Aorta (tissue), 5 donors: ENCODE measurements around the gene EMD. TPM values are rescaled to one million over a fixed set of nuclear protein-coding genes. Genes with fewer than 3 reads are reported as not detected.

Experiments used
- ATAC-seq: fragments of 200-7000 bp; cut with Tn5 transposase; one replicate; pipeline ENCODE4 v1.9.1; 2022; ENCODE audit warnings: moderate library complexity; ENCODE audit not compliant: low FRiP score
- DNase-seq, 2 donors: peaks; one replicate each; pipeline ENCODE4 v3.0.0-alpha.2; 2020
- H3K27ac ChIP-seq, 2 donors: one replicate each; pipeline ENCODE4 v1.5.1; 2013; ENCODE audit warnings: low read length in 2 of 2, mild to moderate bottlenecking in 2 of 2, moderate library complexity in 2 of 2, control low read depth in 1 of 2, inconsistent platforms in 1 of 2, low read depth in 1 of 2
- H3K27me3 ChIP-seq, 2 donors: one replicate each; pipeline ENCODE4 v1.6.1; 2013; ENCODE audit warnings: control low read depth in 1 of 2, low read length in 1 of 2, mild to moderate bottlenecking in 1 of 2, moderate library complexity in 1 of 2; ENCODE audit not compliant: insufficient read depth in 2 of 2, control insufficient read depth in 1 of 2
- H3K36me3 ChIP-seq, 2 donors: one replicate each; pipeline ENCODE4 v1.6.1; 2013; ENCODE audit warnings: control low read depth in 1 of 2, low read length in 1 of 2, mild to moderate bottlenecking in 1 of 2; ENCODE audit not compliant: insufficient read depth in 2 of 2, control insufficient read depth in 1 of 2
- H3K4me1 ChIP-seq, 2 donors: one replicate each; pipeline ENCODE4 v1.6.1; 2013; ENCODE audit warnings: low read length in 2 of 2, control low read depth in 1 of 2, mild to moderate bottlenecking in 1 of 2, moderate library complexity in 1 of 2; ENCODE audit not compliant: insufficient read depth in 2 of 2, control insufficient read depth in 1 of 2
- H3K4me3 ChIP-seq, 2 donors: one replicate each; pipeline ENCODE4 v1.5.1; 2013; ENCODE audit warnings: low read length in 2 of 2, control low read depth in 1 of 2, mild to moderate bottlenecking in 1 of 2
- H3K9me3 ChIP-seq: one replicate; pipeline ENCODE4 v1.6.1; 2013; ENCODE audit warnings: mild to moderate bottlenecking, low read length; ENCODE audit not compliant: control insufficient read depth
- WGBS, 2 donors: extraction: QIAGEN DNeasy Blood & Tissue Kit; methylation state at CpG; one replicate each; pipeline ENCODE4 v1.1.7; 2013; 5-methylcytosine and 5-hydroxymethylcytosine counted together
- intact Hi-C, 2 donors: fragments of 100-400 bp; cut with DNase I; formaldehyde crosslinking; loops; one replicate each; pipeline versions ENCODE4 v1.14.2 to v1.15.0; 2022
- polyA plus RNA-seq, 2 donors: library from polyadenylated mRNA; stranded (reverse); fragments of 200-250 nt; gene quantifications; one replicate each; pipeline ENCODE4 v1.2.3, GENCODE V29; 2013
- total RNA-seq, 2 donors: library from RNA; stranded (reverse); fragmentation: NEBNext Ultra II Directional; extraction: Animal tissue kit (Norgen Biotek cat#: 25700); gene quantifications; one replicate each; pipeline ENCODE4 v1.2.1, GENCODE V29; 2021
- donor health status: healthy with polysubstance abuse.
- donor health status: Bipolar disorder and iron deficiency.
- donor health status: DM: no; HTN: no; CAD: no.
- donor health status: DM: no; HTN: no; CAD: no.
- donor health status: DM: yes; HTN: yes; CAD: no.

Gene EMD
- total and polyA plus RNA-seq, 4 donors, result 49.9 to 157 (median 85.4) TPM

GRCh38 chrX:154412468-154412867 is 33.4 kb downstream of the EMD start:
- intact Hi-C loops, result no loop called here
- H3K36me3 ChIP-seq, result no peaks in the 10 kb centered on the region
- 22 to 50% methylated on average over 4 of the region's 4 CpGs for WGBS, 2 donors
- H3K27me3 ChIP-seq, result no peaks in the 10 kb centered on the region
- no peak overlapping the region for H3K4me3 ChIP-seq
- no peaks in the 10 kb centered on the region for H3K9me3 ChIP-seq
- peak in 1 of 2 donors; percentile 62 for DNase-seq
- no peak for ATAC-seq
- H3K27ac ChIP-seq, result peak overlapping the region in 1 of 2 donors; percentile 62
- no peaks in the 10 kb centered on the region for H3K4me1 ChIP-seq

GRCh38 chrX:154413142-154413541 is 34.0 kb downstream of the EMD start:
- DNase-seq (no peak), ATAC-seq (no peak)
- no peaks in the 10 kb centered on the region for H3K4me1 ChIP-seq
- no peaks in the 10 kb centered on the region for H3K27me3 ChIP-seq
- 75 to 78% methylated on average over 8 of the region's 8 CpGs for WGBS, 2 donors
- no peaks in the 10 kb centered on the region for H3K36me3 ChIP-seq
- H3K27ac ChIP-seq, result no peak overlapping the region
- H3K4me3 ChIP-seq, result no peak overlapping the region
- intact Hi-C loops, result no loop called here
- H3K9me3 ChIP-seq, result no peaks in the 10 kb centered on the region

- no peaks in the 10 kb centered on the region for H3K27me3 ChIP-seq
- ATAC-seq, result no peak
- 70 to 84% methylated on average over 7 of the region's 7 CpGs for WGBS, 2 donors
These were observed 38.1 kb downstream of the EMD start for GRCh38 chrX:154417157-154417556.

GRCh38 chrX:154419189-154419588 is 40.1 kb downstream of the EMD start:
- no peaks in the 10 kb centered on the region for H3K27me3 ChIP-seq
- no peaks in the 10 kb centered on the region for H3K9me3 ChIP-seq
- no peaks in the 10 kb centered on the region for H3K4me1 ChIP-seq
- DNase-seq (no peak), ATAC-seq (no peak)
- intact Hi-C loops, result no loop called here
- H3K36me3 ChIP-seq, result no peaks in the 10 kb centered on the region
- H3K27ac ChIP-seq, result no peak overlapping the region
- H3K4me3 ChIP-seq, result no peak overlapping the region
- 88 to 91% methylated on average over 8 of the region's 8 CpGs for WGBS, 2 donors

More at GRCh38 chrX:154417157-154417556, 38.1 kb downstream of the EMD start:
- Histone ChIP-seq H3K4me1 (no peaks in the 10 kb centered on the region), H3K36me3 (no peaks in the 10 kb centered on the region), H3K9me3 (no peaks in the 10 kb centered on the region), H3K27ac (no peak overlapping the region), H3K4me3 (no peak overlapping the region)
- DNase-seq, result no peak
- intact Hi-C loops, result no loop called here

- ATAC-seq (peak; percentile 33), DNase-seq (no peak)
- intact Hi-C loops, result no loop called here
- Histone ChIP-seq H3K27ac (no peak overlapping the region), H3K9me3 (no peaks in the 10 kb centered on the region), H3K4me3 (no peak overlapping the region), H3K36me3 (no peaks in the 10 kb centered on the region), H3K4me1 (no peaks in the 10 kb centered on the region), H3K27me3 (no peaks in the 10 kb centered on the region)
- 71% methylated on average over 19 of the region's 19 CpGs for WGBS, 2 donors
These were observed 40.8 kb downstream of the EMD start for GRCh38 chrX:154419688-154420401.

GRCh38 chrX:154420402-154420756 is 41.3 kb downstream of the EMD start:
- no peak for ATAC-seq
- no peak for DNase-seq
- no peaks in the 10 kb centered on the region for H3K36me3 ChIP-seq
- H3K9me3 ChIP-seq, result no peaks in the 10 kb centered on the region
- 89 to 92% methylated on average over 10 of the region's 10 CpGs for WGBS, 2 donors
- no peak overlapping the region for H3K4me3 ChIP-seq
- intact Hi-C loops, result no loop called here
- no peaks in the 10 kb centered on the region for H3K4me1 ChIP-seq
- no peak overlapping the region for H3K27ac ChIP-seq
- H3K27me3 ChIP-seq, result no peaks in the 10 kb centered on the region

- ATAC-seq (no peak), DNase-seq (no peak)
- WGBS, 2 donors, result 77 to 78% methylated on average over 13 of the region's 13 CpGs
- Histone ChIP-seq H3K4me3 (no peak overlapping the region), H3K9me3 (no peaks in the 10 kb centered on the region), H3K4me1 (no peaks in the 10 kb centered on the region), H3K36me3 (peaks cover 0 to under 1% of the 10 kb centered on the region in 2 donors), H3K27me3 (no peaks in the 10 kb centered on the region), H3K27ac (no peak overlapping the region)
- intact Hi-C loops, result no loop called here
These were observed 48.0 kb downstream of the EMD start for GRCh38 chrX:154426916-154427770.

- ATAC-seq (peak; percentile 95), DNase-seq (peak; percentile 96)
- Histone ChIP-seq H3K9me3 (no peaks in the 10 kb centered on the region), H3K27ac (no peak within 1 kb of the TSS), H3K36me3 (peaks cover 0 to 2% of the 10 kb centered on the region in 2 donors), H3K4me3 (peak within 1 kb of the TSS; percentile 1 to 42), H3K27me3 (no peaks in the 10 kb centered on the region), H3K4me1 (no peaks in the 10 kb centered on the region)
- intact Hi-C loops, result no loop called here
- WGBS, 2 donors, result 8 to 41% methylated on average over 68 to 87 of the region's 87 CpGs
These were observed 49.4 kb downstream of the EMD start, which contains the start of gene ATP6AP1 for GRCh38 chrX:154428176-154429171. Gene ATP6AP1 (plus strand): TSS chrX:154428677. CDS start chrX:154428693, 16 bp downstream.
